Prostate gland (tissue), 2 donors: ENCODE results near the gene SRI.

Experiments used
- CTCF ChIP-seq, 4 experiments: fragments of 200-600 bp in 2 of 4; fragments of 450-650 bp in 2 of 4; sonication (generic) in 2 of 4; IDR thresholded peaks; 1 replicate in 3 of 4; 2 replicates in 1 of 4; pipeline ENCODE4 v1.5.1; 2016 to 2019; ENCODE audit warnings: antibody characterized with exemption in 4 of 4, mild to moderate bottlenecking in 2 of 4, moderate library complexity in 2 of 4
- POLR2A ChIP-seq: fragments of 450-650 bp; IDR thresholded peaks from one replicate; pipeline ENCODE4 v1.6.1; 2016; ENCODE audit warnings: antibody characterized with exemption, mild to moderate bottlenecking
- POLR2AphosphoS5 ChIP-seq: sonication (generic); formaldehyde crosslinking; IDR thresholded peaks from one replicate; pipeline ENCODE4 v1.6.1; 2017; ENCODE audit warnings: antibody characterized with exemption

GRCh38 chr7:88169717-88170320 lies 50.0 kb downstream of the SRI start:
- TF ChIP-seq CTCF (IDR thresholded peaks at IDR 0.05) (peak in 3 of 4 experiments; percentile 38 to 71 (median 56)), POLR2A (no peak), POLR2AphosphoS5 (no peak)
